Testis (tissue), 2 donors: ENCODE measurements around the gene AHDC1.

Experiments
- CTCF ChIP-seq, 3 experiments: fragments of 450-650 bp in 2 of 3; fragments of 200-600 bp in 1 of 3; sonication (generic) in 1 of 3; IDR thresholded peaks; one replicate each; pipeline ENCODE4 v1.5.1; 2016 to 2019; ENCODE audit warnings: antibody characterized with exemption in 3 of 3, mild to moderate bottlenecking in 2 of 3, moderate library complexity in 1 of 3
- POLR2A ChIP-seq: fragments of 450-650 bp; IDR thresholded peaks from one replicate; pipeline ENCODE4 v1.6.1; 2017; ENCODE audit warnings: antibody characterized with exemption, mild to moderate bottlenecking, moderate library complexity

- no peak for TF ChIP-seq POLR2A
- no peak for TF ChIP-seq CTCF (IDR thresholded peaks at IDR 0.05)
These were observed 1.3 kb downstream of the AHDC1 start for GRCh38 chr1:27602462-27603308.
